GM19467 (cell line): ENCODE results near the gene ABCB11.

Experiments
- ATAC-seq: cut with Tn5 transposase; IDR thresholded peaks from one replicate; pipeline ENCODE4 v1.9.1; 2021; ENCODE audit warnings: mild to moderate bottlenecking, moderate library complexity; ENCODE audit not compliant: unreplicated experiment

ABCB11 gene

GRCh38 chr2:168981651-168982050, 49.5 kb downstream of the ABCB11 start:
- ATAC-seq = no peak

DNA sequence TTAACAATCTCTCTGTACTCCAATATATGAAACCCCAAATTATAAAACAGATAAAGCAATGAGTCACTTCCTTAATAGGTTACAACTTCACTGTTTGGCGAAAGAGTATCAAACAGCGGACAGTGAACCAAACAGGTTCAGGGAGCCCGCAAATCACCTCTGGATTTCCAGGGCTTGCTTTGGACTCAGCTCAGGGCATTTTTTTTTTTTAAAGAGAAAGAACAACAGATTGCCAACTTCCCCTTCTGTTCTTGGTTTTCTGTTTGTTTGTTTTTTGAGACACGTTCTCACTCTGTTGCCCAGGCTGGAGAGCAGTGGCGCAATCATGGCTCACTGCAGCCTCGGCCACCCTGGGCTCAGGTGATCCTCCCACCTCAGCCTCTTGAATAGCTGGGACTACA, 52.7 kb downstream of the ABCB11 start:
- ATAC-seq = no peak

GRCh38 chr2:168977608-168978007, 53.5 kb downstream of the ABCB11 start:
- no peak for ATAC-seq

DNA sequence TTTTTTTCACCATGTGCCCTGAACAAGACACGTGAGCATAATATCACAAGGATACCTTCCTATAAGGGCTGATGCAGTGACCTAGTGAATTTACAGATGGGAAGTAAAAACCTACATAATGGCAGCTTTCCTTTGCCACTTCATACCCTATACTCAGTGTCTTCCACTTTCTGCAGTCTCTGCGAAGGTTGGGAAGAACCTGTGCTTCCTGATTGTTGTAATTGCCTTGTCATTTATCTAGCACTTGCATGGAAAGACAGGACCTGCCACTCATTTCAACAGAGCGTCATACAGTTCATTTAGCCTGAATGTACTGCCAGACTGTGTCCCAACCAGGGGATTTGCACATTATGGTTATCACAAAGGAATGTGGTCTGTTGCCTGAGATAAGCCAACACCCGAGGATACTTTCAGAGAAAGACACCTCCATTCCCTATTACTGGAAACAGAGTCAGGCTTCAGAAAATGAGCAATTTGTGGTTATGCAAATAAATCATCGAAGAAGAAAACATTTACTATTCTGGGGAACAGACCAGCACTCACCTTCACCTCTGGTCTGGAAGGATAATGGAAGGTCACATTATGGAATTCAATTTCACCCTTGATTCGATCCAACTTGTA, 55.0 kb downstream of the ABCB11 start:
- ATAC-seq = no peak

GRCh38 chr2:168974428-168974827, 56.7 kb downstream of the ABCB11 start:
- no peak for ATAC-seq

- ATAC-seq = no peak
Observed at GRCh38 chr2:168971261-168971660, 59.9 kb downstream of the ABCB11 start.

DNA sequence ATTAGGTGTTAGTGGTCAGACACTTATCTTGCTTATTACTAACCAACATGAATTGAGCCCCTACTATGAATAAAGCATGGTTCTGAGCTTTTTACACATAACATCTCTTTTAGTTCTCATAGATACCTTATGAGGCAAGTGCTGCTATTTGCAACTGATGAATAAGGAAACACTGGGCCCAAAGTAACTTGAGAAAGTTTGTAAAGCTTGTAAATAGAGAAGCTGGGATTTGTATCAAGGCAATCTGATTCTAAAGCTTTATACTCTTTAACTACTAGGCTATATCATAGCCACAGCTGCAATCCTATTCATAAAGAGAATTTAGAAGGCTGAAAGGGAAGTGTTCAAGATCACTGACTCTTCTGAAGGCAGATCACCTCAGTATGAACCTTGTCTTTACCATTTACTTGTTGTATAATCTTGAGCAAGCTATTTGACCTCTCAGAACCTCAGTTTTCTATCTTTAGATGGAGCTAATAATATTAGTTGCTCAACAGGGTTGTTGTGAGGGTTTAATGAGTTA, 60.4 kb downstream of the ABCB11 start:
- ATAC-seq = no peak

GRCh38 chr2:168969865-168970264, 61.3 kb downstream of the ABCB11 start:
- ATAC-seq = no peak

DNA sequence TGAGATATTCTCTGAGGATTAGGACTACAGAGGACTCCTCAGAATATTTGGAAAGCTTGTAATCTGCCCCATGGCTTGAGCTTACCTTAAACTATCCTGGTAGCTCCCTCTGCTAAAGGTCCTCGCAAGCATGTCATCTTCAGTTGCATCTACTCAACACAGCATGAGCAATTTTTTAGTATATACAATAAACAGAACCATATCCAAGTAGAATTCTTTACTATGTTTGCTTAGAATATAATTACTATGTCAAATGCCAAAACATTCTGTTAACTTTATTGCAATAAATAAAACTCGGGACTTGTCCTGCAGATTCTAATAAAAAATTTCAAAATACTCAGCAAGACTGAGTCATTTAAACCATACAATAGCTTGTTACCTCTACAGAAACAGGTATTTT, 62.8 kb downstream of the ABCB11 start:
- no peak for ATAC-seq

DNA sequence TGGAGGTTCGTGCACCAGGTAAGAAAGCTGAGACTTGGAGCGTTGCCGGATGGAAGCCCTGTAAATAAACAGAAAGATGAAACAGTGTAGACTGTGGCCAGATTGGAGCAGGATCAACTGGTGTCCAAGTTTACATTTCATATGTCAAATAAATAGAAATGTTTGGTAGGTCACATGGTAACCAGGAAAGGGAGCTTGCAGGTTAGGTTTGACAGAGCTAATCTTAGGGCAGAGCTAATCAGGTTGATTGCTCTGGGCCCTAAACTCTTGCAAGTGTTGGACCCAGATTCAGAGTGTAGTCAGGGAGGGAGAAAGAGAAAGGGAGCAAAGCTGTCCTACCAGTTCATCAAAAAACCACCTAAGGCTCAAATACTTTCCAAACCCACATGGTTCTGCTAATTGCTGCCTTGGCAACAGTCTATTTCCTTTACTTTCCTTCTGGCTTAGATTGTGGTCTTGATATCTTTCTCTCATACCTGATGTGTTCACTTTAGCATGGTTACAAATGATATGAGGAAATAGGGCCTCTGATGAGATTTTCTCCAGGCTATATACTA, 66.8 kb downstream of the ABCB11 start:
- no peak for ATAC-seq

- ATAC-seq = no peak
Observed at GRCh38 chr2:168962636-168963035, 68.5 kb downstream of the ABCB11 start.

- ATAC-seq = no peak
Observed at GRCh38 chr2:168961450-168962229, 69.5 kb downstream of the ABCB11 start.

DNA sequence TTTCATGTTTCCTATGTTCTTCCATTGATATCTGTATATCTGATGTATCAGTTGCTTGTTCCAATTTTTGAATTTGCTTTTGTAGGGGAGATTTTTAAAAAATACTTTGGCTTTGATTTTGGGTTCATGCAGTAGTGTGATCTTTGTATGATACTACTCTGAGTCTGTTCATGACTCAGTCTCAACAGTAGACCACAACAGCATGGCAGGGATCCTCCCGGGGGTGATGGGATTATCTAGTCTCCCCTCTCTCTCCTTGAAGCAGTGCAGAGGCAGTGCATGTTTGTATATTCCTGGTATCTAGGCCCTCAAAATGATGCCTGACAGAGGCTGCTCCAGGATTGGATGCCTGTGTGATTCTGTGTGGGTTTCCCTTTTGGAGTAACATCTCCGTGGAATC, 74.7 kb downstream of the ABCB11 start:
- no peak for ATAC-seq

- no peak for ATAC-seq
Observed at GRCh38 chr2:168955321-168955720, 75.8 kb downstream of the ABCB11 start.

GRCh38 chr2:168954256-168954655, 76.9 kb downstream of the ABCB11 start:
- ATAC-seq = no peak

DNA sequence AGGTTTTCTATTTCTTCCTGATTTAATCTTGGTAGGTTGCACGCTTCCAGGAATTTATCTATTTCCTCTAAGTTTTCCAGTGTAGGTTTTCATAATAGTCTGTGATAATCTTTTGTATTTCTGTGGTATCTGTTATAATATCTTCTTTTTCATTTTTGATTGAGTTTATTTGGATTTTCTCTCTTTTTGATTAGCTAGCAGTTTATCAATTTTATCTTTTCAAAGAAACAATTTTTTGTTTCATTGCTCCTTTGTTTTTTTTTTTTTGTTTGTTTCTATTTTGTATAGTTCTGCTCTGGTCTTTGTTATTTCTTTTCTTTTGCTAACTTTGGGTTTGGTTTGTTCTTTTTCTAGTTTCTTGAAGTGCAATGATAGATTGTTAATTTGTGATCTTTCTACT, 78.7 kb downstream of the ABCB11 start:
- no peak for ATAC-seq

DNA sequence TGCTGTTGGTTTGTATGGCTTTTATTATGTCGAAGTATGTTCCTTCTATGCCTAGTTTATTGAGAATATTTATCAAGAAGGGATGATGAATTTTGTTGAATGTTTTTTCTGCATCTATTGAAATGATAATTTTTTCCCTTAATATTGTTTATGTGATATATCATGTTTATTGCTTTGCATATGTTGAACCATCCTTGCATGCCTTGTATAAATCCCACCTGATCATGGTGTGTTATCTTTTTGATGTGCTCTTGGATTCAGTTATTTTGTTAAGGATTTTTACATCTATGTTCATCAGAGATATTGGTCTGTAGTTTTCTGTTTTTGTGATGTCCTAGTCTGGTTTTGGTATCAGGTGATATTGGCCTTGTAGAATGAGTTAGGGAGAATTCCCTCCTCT, 79.3 kb downstream of the ABCB11 start:
- no peak for ATAC-seq

DNA sequence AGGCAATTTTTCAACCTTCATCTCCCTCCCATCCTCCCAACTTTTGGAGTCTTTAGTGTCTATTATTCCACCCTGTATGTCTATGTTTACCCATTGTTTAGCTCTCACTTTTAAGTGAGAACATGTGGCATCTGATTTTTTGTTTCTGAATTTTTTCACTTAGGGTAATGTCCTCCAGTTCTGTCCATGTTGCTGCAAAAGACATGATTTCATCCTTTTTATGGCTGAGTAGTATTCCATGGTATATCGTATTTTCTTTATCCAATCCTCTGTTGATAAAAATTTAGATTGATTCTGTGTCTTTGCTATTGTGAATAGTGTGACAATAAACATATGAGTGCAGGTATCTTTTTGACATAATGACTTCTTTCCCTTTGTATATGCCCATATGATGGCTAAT, 81.8 kb downstream of the ABCB11 start:
- ATAC-seq = no peak

GRCh38 chr2:168948621-168949212, 82.4 kb downstream of the ABCB11 start:
- ATAC-seq = no peak

- no peak for ATAC-seq
Observed at GRCh38 chr2:168945508-168945907, 85.6 kb downstream of the ABCB11 start.

DNA sequence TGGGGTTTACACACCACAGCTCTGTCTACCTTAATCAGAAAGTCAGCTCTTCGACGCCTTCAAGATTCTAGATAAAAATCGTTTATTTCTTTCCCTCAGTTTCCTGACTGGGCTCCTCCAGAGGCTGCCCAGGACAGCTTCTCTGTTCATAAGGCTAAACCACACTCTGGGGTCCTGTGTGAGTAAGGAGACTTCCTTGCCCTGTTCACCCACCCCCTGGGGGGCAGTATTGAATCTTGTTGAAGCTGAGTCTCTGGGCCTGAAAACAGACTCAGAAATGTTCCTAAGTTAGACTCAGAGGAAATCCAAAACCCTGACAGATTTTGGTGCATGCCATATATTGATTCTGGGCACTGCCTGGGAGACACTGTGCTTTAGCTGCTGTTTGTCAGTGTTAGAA, 87.1 kb downstream of the ABCB11 start:
- ATAC-seq = no peak

DNA sequence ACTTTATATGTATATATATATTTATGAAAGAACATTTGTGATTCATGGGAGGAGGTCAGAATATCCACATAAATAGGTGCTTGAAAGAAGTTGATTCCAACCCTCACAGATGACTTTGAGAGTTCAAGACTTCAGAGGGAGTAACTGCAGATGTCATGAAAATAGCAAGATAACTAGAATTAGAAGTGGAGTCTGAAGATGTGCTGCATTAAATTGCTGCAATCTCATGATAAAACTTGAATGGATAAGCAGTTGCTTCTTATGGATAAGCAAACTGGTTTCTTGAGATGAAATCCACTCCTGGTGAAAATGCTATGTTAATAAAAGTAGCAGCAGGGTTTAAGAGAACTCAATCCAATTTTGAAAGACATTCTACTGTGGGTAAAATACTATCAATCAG, 89.8 kb downstream of the ABCB11 start:
- no peak for ATAC-seq
